Measurements from ENCODE around the gene CMTM3. TPM values are rescaled to one million over a fixed set of nuclear protein-coding genes. Genes with fewer than 3 reads are reported as not detected.

CMTM3 gene
- total RNA-seq, 6 experiments from 2014 or later, result 26.3 to 35.6 (median 28.0) TPM

DNA sequence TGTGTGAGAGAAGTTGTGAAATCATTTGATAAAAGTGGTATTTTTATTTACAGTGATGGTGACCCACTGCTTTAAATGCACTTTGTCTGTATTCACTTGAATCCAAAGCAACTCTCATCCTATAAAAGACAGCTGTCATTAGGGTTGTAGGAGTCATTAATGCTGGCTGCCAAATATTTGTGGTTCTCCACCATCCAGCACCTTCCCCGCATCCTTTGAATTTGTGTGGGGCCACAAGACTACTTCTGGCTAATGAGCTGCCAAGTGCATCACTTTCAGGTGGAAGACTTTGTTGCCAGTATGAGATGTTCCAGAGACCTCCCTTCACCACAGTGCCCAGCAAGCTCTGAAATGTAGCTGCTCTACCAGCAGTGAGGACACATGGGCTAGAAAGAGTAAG lies 43.4 kb downstream of the CMTM3 start:
- H3K36me3 Mint-ChIP-seq (ENCODE audit: low read depth), result no peaks in the 10 kb centered on the region
- TF ChIP-seq, protein P1, sequence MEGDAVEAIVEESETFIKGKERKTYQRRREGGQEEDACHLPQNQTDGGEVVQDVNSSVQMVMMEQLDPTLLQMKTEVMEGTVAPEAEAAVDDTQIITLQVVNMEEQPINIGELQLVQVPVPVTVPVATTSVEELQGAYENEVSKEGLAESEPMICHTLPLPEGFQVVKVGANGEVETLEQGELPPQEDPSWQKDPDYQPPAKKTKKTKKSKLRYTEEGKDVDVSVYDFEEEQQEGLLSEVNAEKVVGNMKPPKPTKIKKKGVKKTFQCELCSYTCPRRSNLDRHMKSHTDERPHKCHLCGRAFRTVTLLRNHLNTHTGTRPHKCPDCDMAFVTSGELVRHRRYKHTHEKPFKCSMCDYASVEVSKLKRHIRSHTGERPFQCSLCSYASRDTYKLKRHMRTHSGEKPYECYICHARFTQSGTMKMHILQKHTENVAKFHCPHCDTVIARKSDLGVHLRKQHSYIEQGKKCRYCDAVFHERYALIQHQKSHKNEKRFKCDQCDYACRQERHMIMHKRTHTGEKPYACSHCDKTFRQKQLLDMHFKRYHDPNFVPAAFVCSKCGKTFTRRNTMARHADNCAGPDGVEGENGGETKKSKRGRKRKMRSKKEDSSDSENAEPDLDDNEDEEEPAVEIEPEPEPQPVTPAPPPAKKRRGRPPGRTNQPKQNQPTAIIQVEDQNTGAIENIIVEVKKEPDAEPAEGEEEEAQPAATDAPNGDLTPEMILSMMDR (IDR thresholded peaks at IDR 0.05), result no peak
- H3K4me1 Mint-ChIP-seq (ENCODE audit: low read depth), result peaks cover 12% of the 10 kb centered on the region
- H3K27me3 Mint-ChIP-seq (ENCODE audit: insufficient read depth), result no peaks in the 10 kb centered on the region
- no peak overlapping the region for H3K27ac Mint-ChIP-seq
- no peaks in the 10 kb centered on the region for H3K9me3 Mint-ChIP-seq
- DNase-seq, result no peak
- H3K4me3 Mint-ChIP-seq, result no peak overlapping the region

DNA sequence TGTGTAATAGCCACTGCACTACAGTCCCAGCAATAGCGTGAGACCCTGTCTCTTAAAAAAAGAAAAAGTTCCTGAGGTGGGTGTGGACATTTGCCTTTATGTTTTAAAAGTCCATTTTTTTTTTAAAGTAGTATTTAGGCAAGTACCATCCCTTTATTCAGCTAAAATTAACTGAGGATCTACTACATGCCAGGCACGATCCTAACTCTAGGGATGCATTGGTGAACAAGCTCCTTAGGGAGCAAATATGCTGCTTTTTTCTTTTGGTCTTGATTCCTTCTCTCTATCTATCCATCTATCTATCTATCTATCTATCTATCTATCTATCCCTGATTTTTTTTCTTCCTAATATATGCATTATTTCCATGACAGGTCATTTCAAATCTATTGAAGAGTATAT lies 44.7 kb downstream of the CMTM3 start:
- H3K9me3 Mint-ChIP-seq, result no peaks in the 10 kb centered on the region
- H3K4me1 Mint-ChIP-seq (ENCODE audit: low read depth), result peaks cover 16% of the 10 kb centered on the region
- TF ChIP-seq, protein P1 (IDR thresholded peaks at IDR 0.05), result no peak
- H3K36me3 Mint-ChIP-seq (ENCODE audit: low read depth), result no peaks in the 10 kb centered on the region
- no peaks in the 10 kb centered on the region for H3K27me3 Mint-ChIP-seq (ENCODE audit: insufficient read depth)
- H3K4me3 Mint-ChIP-seq, result no peak overlapping the region
- no peak for DNase-seq
- H3K27ac Mint-ChIP-seq, result no peak overlapping the region

DNA sequence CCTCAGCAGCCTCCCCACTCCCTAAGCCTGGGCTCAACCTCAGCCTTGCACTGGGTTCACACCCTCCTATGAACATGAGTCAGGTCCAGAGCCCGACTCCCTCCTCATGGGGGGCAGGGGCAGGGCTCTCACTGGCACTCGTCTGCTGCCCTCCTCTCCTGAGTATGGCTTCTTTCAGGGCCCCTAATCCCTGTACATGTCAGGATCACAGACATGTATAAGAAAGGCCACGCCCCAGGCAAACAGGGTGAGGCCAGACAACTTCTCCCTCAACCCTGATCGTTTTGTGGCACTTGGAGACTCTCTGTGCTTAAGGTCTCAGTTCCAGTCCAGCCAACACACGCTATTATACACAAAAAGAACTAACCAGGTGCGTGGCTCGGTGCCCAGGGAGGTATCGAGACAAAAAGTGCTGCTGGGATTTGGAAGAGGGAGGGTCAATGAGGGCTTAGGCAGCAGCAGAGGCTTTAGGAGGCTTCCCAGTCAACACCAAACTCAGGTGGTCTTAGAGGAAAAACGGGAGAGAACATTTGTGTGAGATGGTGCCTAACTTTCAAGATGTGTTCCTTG lies 45.2 kb downstream of the CMTM3 start:
- no peak overlapping the region for H3K27ac Mint-ChIP-seq
- no peaks in the 10 kb centered on the region for H3K36me3 Mint-ChIP-seq (ENCODE audit: low read depth)
- DNase-seq, result no peak
- TF ChIP-seq, protein P1 (IDR thresholded peaks at IDR 0.05), result no peak
- no peaks in the 10 kb centered on the region for H3K9me3 Mint-ChIP-seq
- peaks cover 16% of the 10 kb centered on the region for H3K4me1 Mint-ChIP-seq (ENCODE audit: low read depth)
- H3K4me3 Mint-ChIP-seq, result no peak overlapping the region
- no peaks in the 10 kb centered on the region for H3K27me3 Mint-ChIP-seq (ENCODE audit: insufficient read depth)

DNA sequence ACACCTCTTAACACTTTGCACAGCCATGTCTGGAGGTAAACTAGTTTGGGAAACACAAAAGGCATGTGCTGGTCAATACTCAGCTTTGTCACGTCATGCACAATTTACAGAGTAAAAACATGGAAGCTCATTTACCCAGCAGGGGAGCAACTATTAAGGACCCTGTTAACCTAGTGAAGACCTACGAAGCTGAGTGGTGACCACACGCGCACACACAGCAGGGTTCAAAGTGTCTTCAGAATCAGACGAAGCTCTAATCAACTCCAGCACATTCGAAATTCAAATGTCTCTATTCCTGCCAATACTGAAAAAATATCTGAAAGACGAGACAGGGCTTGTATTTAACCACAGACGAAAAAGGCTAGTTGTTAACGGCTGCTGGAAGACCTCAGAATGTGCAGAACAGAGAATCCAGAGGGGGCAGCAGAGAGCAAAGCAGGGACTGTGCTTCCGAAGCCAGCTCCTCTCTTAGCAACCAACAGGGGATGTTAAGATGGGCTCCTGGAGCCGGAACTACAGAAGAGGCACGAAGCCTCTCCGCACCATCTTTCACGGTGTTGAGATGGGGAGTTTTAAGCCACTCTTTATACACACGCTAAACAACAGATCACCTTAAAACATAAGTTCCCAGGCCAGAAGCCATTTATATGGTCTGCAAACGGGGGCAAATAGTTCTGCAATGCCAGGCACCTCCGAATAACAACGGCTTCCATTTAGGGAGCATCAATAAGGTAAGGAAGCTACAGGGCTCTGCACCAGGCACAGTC lies 46.4 kb downstream of the CMTM3 start:
- peak overlapping the region; percentile 19; the same call in 1 of the 2 replicates for H3K4me3 Mint-ChIP-seq
- H3K9me3 Mint-ChIP-seq, result no peaks in the 10 kb centered on the region
- H3K36me3 Mint-ChIP-seq (ENCODE audit: low read depth), result no peaks in the 10 kb centered on the region
- peak; percentile 60 for DNase-seq
- peaks cover 17% of the 10 kb centered on the region for H3K4me1 Mint-ChIP-seq (ENCODE audit: low read depth)
- TF ChIP-seq, protein P1 (IDR thresholded peaks at IDR 0.05), result peak; percentile 89
- H3K27me3 Mint-ChIP-seq (ENCODE audit: insufficient read depth), result no peaks in the 10 kb centered on the region
- no peak overlapping the region for H3K27ac Mint-ChIP-seq

DNA sequence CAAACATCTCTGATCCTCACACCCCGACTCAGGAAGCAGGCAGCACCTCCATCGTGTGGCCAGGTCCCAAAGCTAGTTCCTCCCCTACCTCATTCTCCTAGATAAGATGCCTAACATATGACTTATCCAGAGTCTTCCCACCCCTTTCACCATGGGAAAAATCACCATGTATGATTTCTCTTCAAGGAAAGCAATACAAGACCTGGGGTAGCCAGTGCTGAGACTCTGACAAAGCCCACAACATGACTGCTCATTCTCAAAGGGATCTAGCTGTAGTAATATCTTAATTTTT lies 46.9 kb downstream of the CMTM3 start:
- Mint-ChIP-seq H3K9me3 (no peaks in the 10 kb centered on the region), H3K4me3 (no peak overlapping the region), H3K27me3 (ENCODE audit: insufficient read depth) (no peaks in the 10 kb centered on the region), H3K4me1 (ENCODE audit: low read depth) (peaks cover 22% of the 10 kb centered on the region), H3K27ac (no peak overlapping the region), H3K36me3 (ENCODE audit: low read depth) (no peaks in the 10 kb centered on the region)
- TF ChIP-seq, protein P1 (IDR thresholded peaks at IDR 0.05), result no peak
- DNase-seq, result no peak

Measured in HFFc6 (cell line).